ENCODE data around the gene CRHBP.
A peak's percentile ranks its signal among the peaks of the same experiment; 100 is the strongest.
"Not testable (repeated sequence)": the region's sequence is repeated elsewhere in the genome, so short reads cannot be mapped to it uniquely, and the experiment has no call there.

Gene CRHBP, protein sequence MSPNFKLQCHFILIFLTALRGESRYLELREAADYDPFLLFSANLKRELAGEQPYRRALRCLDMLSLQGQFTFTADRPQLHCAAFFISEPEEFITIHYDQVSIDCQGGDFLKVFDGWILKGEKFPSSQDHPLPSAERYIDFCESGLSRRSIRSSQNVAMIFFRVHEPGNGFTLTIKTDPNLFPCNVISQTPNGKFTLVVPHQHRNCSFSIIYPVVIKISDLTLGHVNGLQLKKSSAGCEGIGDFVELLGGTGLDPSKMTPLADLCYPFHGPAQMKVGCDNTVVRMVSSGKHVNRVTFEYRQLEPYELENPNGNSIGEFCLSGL

GRCh38 chr5:76952795-76953536, at the start of gene CRHBP:
Gene CRHBP, plus strand, starts transcription at chr5:76953045. Its CDS starts 90 bp downstream, at chr5:76953135.
- TF ChIP-seq, protein P1, sequence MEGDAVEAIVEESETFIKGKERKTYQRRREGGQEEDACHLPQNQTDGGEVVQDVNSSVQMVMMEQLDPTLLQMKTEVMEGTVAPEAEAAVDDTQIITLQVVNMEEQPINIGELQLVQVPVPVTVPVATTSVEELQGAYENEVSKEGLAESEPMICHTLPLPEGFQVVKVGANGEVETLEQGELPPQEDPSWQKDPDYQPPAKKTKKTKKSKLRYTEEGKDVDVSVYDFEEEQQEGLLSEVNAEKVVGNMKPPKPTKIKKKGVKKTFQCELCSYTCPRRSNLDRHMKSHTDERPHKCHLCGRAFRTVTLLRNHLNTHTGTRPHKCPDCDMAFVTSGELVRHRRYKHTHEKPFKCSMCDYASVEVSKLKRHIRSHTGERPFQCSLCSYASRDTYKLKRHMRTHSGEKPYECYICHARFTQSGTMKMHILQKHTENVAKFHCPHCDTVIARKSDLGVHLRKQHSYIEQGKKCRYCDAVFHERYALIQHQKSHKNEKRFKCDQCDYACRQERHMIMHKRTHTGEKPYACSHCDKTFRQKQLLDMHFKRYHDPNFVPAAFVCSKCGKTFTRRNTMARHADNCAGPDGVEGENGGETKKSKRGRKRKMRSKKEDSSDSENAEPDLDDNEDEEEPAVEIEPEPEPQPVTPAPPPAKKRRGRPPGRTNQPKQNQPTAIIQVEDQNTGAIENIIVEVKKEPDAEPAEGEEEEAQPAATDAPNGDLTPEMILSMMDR (IDR thresholded peaks at IDR 0.05; ENCODE audit: low read length, missing control alignments), result no peak
- H3K4me3 ChIP-seq (replicated peaks; ENCODE audit: low read depth, low read length), result peak within 1 kb of the TSS; percentile 24

DNA sequence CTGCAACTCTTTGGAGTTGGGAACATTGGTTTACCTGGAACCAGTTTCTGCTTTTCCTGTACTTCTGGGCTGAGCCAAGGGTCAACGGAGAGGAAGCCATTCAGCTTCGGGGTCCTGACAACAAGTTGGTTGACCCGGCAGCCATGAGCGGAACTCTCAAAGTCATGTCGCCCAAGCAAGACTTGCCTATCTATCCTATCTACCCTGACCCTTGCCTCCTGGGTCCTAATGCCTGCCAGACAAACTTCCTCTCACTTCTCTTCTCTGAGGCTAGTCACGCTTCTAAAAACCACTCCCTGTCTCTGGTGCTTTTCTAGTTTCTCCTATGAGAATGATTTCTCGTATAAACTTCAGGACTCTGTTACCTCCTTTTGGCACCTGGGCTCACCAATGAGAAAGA, 44.7 kb upstream of the CRHBP start:
- no peak overlapping the region for H3K4me3 ChIP-seq (replicated peaks; ENCODE audit: low read depth, low read length)

More at GRCh38 chr5:76952795-76953536, at the start of gene CRHBP:
- DNase-seq (ENCODE audit: low read depth), result no peak

GRCh38 chr5:76910344-76910933, 42.4 kb upstream of the CRHBP start:
- not testable (repeated sequence) for DNase-seq (ENCODE audit: low read depth); H3K4me3 ChIP-seq (replicated peaks; ENCODE audit: low read depth, low read length)

More for the DNA sequence above, 44.7 kb upstream of the CRHBP start:
- DNase-seq (ENCODE audit: low read depth), result no peak
- TF ChIP-seq, protein P1 (IDR thresholded peaks at IDR 0.05; ENCODE audit: low read length, missing control alignments), result no peak

DNA sequence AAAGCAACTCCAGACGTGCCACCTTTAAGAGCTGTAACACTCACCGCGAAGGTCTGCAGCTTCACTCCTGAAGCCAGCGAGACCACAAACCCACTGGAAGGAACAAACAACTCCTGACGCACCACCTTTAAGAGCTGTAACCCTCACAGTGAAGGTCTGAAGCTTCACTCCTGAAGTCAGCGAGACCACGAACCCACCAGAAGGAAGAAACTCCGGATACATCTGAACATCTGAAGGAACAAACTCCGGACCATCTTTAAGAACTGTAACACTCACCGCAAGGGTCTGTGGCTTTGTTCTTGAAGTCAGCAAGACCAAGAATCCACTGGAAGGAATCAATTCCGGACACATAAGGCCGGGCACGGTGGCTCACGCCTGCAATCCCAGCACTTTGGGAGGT, 38.2 kb upstream of the CRHBP start:
- DNase-seq (ENCODE audit: low read depth); H3K4me3 ChIP-seq (replicated peaks; ENCODE audit: low read depth, low read length): not testable (repeated sequence)

GRCh38 chr5:76918539-76918938, 34.3 kb upstream of the CRHBP start:
- DNase-seq (ENCODE audit: low read depth), result no peak
- TF ChIP-seq, protein P1 (IDR thresholded peaks at IDR 0.05; ENCODE audit: low read length, missing control alignments), result no peak
- no peak overlapping the region for H3K4me3 ChIP-seq (replicated peaks; ENCODE audit: low read depth, low read length)

DNA sequence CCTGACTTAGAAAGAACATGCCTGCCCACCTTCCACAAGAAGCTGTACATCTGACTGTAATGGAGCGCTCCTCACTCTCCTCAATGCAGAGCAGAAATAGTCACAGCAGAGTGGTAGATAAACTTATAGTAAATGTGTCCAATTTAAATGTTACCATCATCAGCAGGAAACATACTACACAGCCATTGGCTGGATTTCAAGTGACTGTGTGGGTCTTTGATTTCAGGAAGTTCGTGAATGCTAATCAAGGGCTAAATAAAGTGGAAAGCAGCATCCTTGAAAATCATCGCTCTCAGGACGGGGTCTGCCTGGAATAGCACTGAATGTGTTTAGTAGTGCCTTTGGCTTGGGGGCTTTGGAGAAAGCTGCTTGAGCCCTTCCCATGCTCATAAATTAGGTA, 32.4 kb upstream of the CRHBP start:
- TF ChIP-seq, protein P1 (IDR thresholded peaks at IDR 0.05; ENCODE audit: low read length, missing control alignments), result no peak
- DNase-seq (ENCODE audit: low read depth), result no peak
- no peak overlapping the region for H3K4me3 ChIP-seq (replicated peaks; ENCODE audit: low read depth, low read length)

DNA sequence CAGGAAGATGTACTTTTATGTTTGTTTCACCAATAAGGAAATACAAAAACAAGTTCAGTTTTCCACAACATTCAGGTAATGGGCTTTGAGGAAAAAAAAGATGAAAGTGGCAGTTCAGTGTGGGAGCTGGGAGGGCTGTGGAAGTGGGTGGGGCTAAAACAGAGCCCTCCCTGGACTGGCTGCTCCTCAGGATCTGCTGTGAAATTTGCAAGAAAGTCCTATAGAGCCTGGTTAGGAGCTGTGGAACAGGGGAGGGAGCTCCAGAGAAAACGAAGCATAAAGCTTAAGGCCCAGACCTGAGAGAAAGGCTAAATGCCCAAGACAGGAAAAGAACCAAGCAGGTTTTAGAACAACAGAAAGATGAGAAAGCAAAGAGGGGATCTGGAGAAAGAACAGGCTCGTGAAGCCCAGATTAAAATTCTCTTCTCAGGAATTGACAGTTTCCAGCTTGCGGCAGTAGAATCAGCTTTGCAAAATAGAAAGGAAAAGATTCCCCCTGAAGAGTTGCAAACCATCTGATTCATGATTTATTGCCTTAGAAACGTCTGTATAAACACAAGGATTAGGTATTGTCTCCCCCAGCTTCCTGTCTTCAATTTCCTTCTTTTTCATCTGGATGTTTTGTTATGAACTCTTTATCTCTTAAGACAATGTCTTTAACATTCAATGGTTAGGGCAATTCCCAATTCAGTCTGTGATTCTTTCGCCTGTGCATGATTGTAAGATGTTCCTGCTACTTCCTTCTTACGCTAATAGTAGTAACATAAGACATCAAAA, 26.3 kb upstream of the CRHBP start:
- DNase-seq (ENCODE audit: low read depth), result peak; percentile 29
- TF ChIP-seq, protein P1 (IDR thresholded peaks at IDR 0.05; ENCODE audit: low read length, missing control alignments), result no peak
- no peak overlapping the region for H3K4me3 ChIP-seq (replicated peaks; ENCODE audit: low read depth, low read length)

Measured in fibroblast of pulmonary artery (primary cell).